Sigmoid colon (tissue), 7 donors: ENCODE results near the gene SRRM2. TPM values are rescaled to one million over a fixed set of nuclear protein-coding genes. Genes with fewer than 3 reads are reported as not detected.

Source experiments
- DNase-seq: peaks from one replicate; pipeline ENCODE4 v3.0.0-alpha.2; 2019
- H3K27ac ChIP-seq, 4 donors: fragments of 200-600 bp; sonication (generic); one replicate each; pipeline ENCODE4 v1.5.1; 2016 to 2019; ENCODE audit warnings: mild to moderate bottlenecking in 1 of 4
- H3K27me3 ChIP-seq, 3 donors: fragments of 200-600 bp; sonication (generic); one replicate each; pipeline ENCODE4 v1.5.1; 2019; ENCODE audit warnings: mild to moderate bottlenecking in 1 of 3
- H3K36me3 ChIP-seq, 4 donors: fragments of 200-600 bp; sonication (generic); one replicate each; pipeline ENCODE4 v1.5.1; 2016 to 2019
- H3K4me1 ChIP-seq, 4 donors: fragments of 200-600 bp; sonication (generic); one replicate each; pipeline ENCODE4 v1.5.1; 2017 to 2019
- H3K4me3 ChIP-seq, 4 donors: fragments of 200-600 bp; sonication (generic); one replicate each; pipeline ENCODE4 v1.5.1; 2017 to 2019; ENCODE audit warnings: mild to moderate bottlenecking in 2 of 4, moderate library complexity in 1 of 4
- H3K9me3 ChIP-seq, 4 donors: fragments of 200-600 bp in 3 of 4; sonication (generic) in 3 of 4; one replicate each; pipeline versions ENCODE4 v1.5.1 to v1.6.1; 2013 to 2019
- EP300 ChIP-seq, 4 donors: sonication (generic); formaldehyde crosslinking; IDR thresholded peaks; one replicate each; pipeline ENCODE4 v1.6.1; 2017; ENCODE audit warnings: antibody characterized with exemption in 4 of 4
- POLR2A ChIP-seq, 2 donors: fragments of 450-650 bp; IDR thresholded peaks; one replicate each; pipeline ENCODE4 v1.6.1; 2016; ENCODE audit warnings: antibody characterized with exemption in 2 of 2, mild to moderate bottlenecking in 2 of 2, moderate library complexity in 2 of 2
- POLR2AphosphoS5 ChIP-seq, 4 donors: sonication (generic); formaldehyde crosslinking; IDR thresholded peaks; one replicate each; pipeline ENCODE4 v1.6.1; 2017; ENCODE audit warnings: antibody characterized with exemption in 4 of 4
- WGBS, 2 donors: extraction: QIAGEN DNeasy Blood & Tissue Kit; methylation state at CpG; one replicate each; pipeline ENCODE4 v1.1.7; 2013; 5-methylcytosine and 5-hydroxymethylcytosine counted together
- intact Hi-C: fragments of 100-400 bp; cut with DNase I; formaldehyde crosslinking; loops from one replicate; pipeline ENCODE4 v1.15.1; 2023
- polyA plus RNA-seq, 3 donors: library from polyadenylated mRNA; stranded (reverse); fragments of 200-250 nt; gene quantifications; one replicate each; pipeline ENCODE4 v1.2.3, GENCODE V29; 2013
- total RNA-seq, 4 donors: library from RNA; depleted of rRNA; stranded (reverse); fragments of >200 nt; gene quantifications; one replicate each; pipeline ENCODE4 v1.1.0, GENCODE V29; 2016
- TF ChIP-seq, protein P1 (sequence below), 4 experiments: fragments of 450-650 bp in 3 of 4; fragments of 200-600 bp in 1 of 4; IDR thresholded peaks; one replicate each; pipeline ENCODE4 v1.5.1; 2016 to 2019; ENCODE audit warnings: antibody characterized with exemption in 4 of 4, mild to moderate bottlenecking in 3 of 4, moderate library complexity in 2 of 4
- donor health status: healthy with polysubstance abuse.
- donor health status: Bipolar disorder and iron deficiency.
- donor health status: healthy.

The SRRM2 gene
- total and polyA plus RNA-seq, 7 donors = 66.1 to 826 (median 198) TPM

GRCh38 chr16:2755158-2755557 lies 2.7 kb downstream of the SRRM2 start:
- TF ChIP-seq EP300 (IDR thresholded peaks at IDR 0.05) (no peak), POLR2A (IDR thresholded peaks at IDR 0.05) (no peak), POLR2AphosphoS5 (IDR thresholded peaks at IDR 0.05) (no peak)
- TF ChIP-seq, protein P1, sequence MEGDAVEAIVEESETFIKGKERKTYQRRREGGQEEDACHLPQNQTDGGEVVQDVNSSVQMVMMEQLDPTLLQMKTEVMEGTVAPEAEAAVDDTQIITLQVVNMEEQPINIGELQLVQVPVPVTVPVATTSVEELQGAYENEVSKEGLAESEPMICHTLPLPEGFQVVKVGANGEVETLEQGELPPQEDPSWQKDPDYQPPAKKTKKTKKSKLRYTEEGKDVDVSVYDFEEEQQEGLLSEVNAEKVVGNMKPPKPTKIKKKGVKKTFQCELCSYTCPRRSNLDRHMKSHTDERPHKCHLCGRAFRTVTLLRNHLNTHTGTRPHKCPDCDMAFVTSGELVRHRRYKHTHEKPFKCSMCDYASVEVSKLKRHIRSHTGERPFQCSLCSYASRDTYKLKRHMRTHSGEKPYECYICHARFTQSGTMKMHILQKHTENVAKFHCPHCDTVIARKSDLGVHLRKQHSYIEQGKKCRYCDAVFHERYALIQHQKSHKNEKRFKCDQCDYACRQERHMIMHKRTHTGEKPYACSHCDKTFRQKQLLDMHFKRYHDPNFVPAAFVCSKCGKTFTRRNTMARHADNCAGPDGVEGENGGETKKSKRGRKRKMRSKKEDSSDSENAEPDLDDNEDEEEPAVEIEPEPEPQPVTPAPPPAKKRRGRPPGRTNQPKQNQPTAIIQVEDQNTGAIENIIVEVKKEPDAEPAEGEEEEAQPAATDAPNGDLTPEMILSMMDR (IDR thresholded peaks at IDR 0.05) = no peak
- H3K27ac ChIP-seq = no peak overlapping the region
- 17 to 30% methylated on average over 3 of the region's 3 CpGs for WGBS, 2 donors
- peaks cover 26 to 41% (median 31%) of the 10 kb centered on the region in 4 donors for H3K36me3 ChIP-seq
- peak overlapping the region in 3 of 4 donors; percentile 77 to 94 (median 85) for H3K4me3 ChIP-seq
- peaks cover 0 to 49% (median 47%) of the 10 kb centered on the region in 4 donors for H3K4me1 ChIP-seq
- intact Hi-C loops = no loop called here
- H3K9me3 ChIP-seq = no peaks in the 10 kb centered on the region
- no peaks in the 10 kb centered on the region for H3K27me3 ChIP-seq
- no peak for DNase-seq

- TF ChIP-seq EP300 (IDR thresholded peaks at IDR 0.05) (no peak), POLR2A (IDR thresholded peaks at IDR 0.05) (no peak), POLR2AphosphoS5 (IDR thresholded peaks at IDR 0.05) (no peak)
- TF ChIP-seq, protein P1 (IDR thresholded peaks at IDR 0.05) = no peak
- Histone ChIP-seq H3K36me3 (peaks cover 39 to 54% (median 44%) of the 10 kb centered on the region in 4 donors), H3K27me3 (no peaks in the 10 kb centered on the region), H3K27ac (no peak overlapping the region), H3K4me1 (peaks cover 0 to 49% (median 46%) of the 10 kb centered on the region in 4 donors), H3K9me3 (no peaks in the 10 kb centered on the region), H3K4me3 (no peak overlapping the region)
- WGBS, 2 donors = 89 to 91% methylated on average over 30 of the region's 30 CpGs
- no peak for DNase-seq
- intact Hi-C loops = no loop called here
These were observed 4.0 kb downstream of the SRRM2 start for GRCh38 chr16:2756288-2757015.

DNA sequence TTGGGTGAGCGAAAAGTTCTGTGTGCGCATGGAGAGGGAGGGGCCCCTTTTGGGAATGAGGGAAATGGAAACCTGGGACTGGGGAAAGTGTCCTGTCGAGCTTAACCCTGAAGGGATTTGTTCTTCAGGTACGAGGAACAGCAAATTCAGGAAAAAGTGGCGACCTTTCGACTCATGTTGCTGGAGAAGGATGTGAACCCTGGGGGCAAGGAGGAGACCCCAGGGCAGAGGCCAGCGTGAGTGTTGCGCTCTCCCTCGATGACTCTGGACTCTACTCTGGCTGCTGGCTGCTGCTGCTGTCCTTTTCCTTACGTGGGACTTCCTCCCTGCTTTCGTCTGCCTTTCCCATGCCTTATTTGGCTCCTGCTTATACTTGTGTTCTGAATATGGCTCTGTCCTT lies 4.9 kb downstream of the SRRM2 start:
- Histone ChIP-seq H3K27ac (no peak overlapping the region), H3K27me3 (no peaks in the 10 kb centered on the region), H3K4me3 (no peak overlapping the region), H3K4me1 (peaks cover 0 to 43% (median 40%) of the 10 kb centered on the region in 4 donors), H3K36me3 (peaks cover 48 to 63% (median 53%) of the 10 kb centered on the region in 4 donors), H3K9me3 (no peaks in the 10 kb centered on the region)
- intact Hi-C loops = no loop called here
- TF ChIP-seq, protein P1 (IDR thresholded peaks at IDR 0.05) = no peak
- TF ChIP-seq POLR2AphosphoS5 (IDR thresholded peaks at IDR 0.05) = no peak
- TF ChIP-seq EP300 (IDR thresholded peaks at IDR 0.05) = no peak
- TF ChIP-seq POLR2A (IDR thresholded peaks at IDR 0.05) = no peak
- 85 to 88% methylated on average over 11 of the region's 11 CpGs for WGBS, 2 donors
- DNase-seq = no peak

DNA sequence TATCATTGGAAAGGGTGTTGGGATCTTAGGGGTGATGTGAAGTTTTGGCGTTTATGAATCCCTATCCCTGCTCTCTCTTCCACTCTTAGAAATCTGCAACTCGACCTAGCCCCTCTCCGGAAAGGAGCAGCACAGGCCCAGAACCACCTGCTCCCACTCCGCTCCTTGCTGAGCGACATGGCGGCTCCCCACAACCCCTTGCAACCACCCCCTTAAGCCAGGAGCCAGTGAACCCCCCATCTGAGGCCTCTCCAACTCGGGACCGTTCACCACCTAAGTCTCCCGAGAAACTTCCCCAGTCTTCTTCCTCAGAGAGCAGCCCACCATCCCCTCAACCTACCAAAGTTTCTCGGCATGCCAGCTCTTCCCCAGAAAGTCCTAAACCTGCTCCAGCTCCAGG lies 9.0 kb downstream of the SRRM2 start:
- Histone ChIP-seq H3K27me3 (no peaks in the 10 kb centered on the region), H3K27ac (no peak overlapping the region), H3K4me3 (no peak overlapping the region), H3K36me3 (peaks cover 76 to 100% (median 93%) of the 10 kb centered on the region in 4 donors), H3K4me1 (peaks cover 0 to 20% (median 14%) of the 10 kb centered on the region in 4 donors), H3K9me3 (no peaks in the 10 kb centered on the region)
- no peak for DNase-seq
- 98% methylated on average over 10 of the region's 10 CpGs for WGBS, 2 donors
- intact Hi-C loops = no loop called here
- TF ChIP-seq POLR2AphosphoS5 (IDR thresholded peaks at IDR 0.05) = no peak
- TF ChIP-seq POLR2A (IDR thresholded peaks at IDR 0.05) = no peak
- TF ChIP-seq, protein P1 (IDR thresholded peaks at IDR 0.05) = no peak
- no peak for TF ChIP-seq EP300 (IDR thresholded peaks at IDR 0.05)
